GM21528 (cell line): Measurements from ENCODE around the gene SIX5.
"Not testable (repeated sequence)": the region's sequence is repeated elsewhere in the genome, so short reads cannot be mapped to it uniquely, and the experiment has no call there.

Source experiments
- ATAC-seq: cut with Tn5 transposase; IDR thresholded peaks from one replicate; pipeline ENCODE4 v1.9.1; 2021; ENCODE audit warnings: mild to moderate bottlenecking, moderate library complexity; ENCODE audit not compliant: unreplicated experiment, low FRiP score

SIX5 gene

GRCh38 chr19:45768984-45769782 is at the start of gene SIX5:
TSS of gene SIX5 (minus strand) at chr19:45769252. CDS start at chr19:45768844, 408 bp downstream.
- ATAC-seq: peak; percentile 54

- ATAC-seq: no peak
Observed at GRCh38 chr19:45817725-45818301, 48.8 kb upstream of the SIX5 start.

GRCh38 chr19:45817010-45817724 is 48.1 kb upstream of the SIX5 start:
- no peak for ATAC-seq

GRCh38 chr19:45816236-45817009 is 47.4 kb upstream of the SIX5 start:
- ATAC-seq: no peak

GRCh38 chr19:45815481-45816216 is 46.6 kb upstream of the SIX5 start:
- ATAC-seq: no peak

- ATAC-seq: no peak
Observed at GRCh38 chr19:45814851-45815480, 45.9 kb upstream of the SIX5 start, which contains the start of gene RSPH6A. TSS of gene RSPH6A (minus strand) at chr19:45815308. CDS start at chr19:45815176, 132 bp downstream.

- no peak for ATAC-seq
Observed at GRCh38 chr19:45814166-45814780, 45.2 kb upstream of the SIX5 start.

- ATAC-seq: no peak
Observed at GRCh38 chr19:45812297-45812696, 43.2 kb upstream of the SIX5 start.

- no peak for ATAC-seq
Observed at GRCh38 chr19:45809643-45810159, 40.6 kb upstream of the SIX5 start.

GRCh38 chr19:45805719-45806118 is 36.7 kb upstream of the SIX5 start:
- ATAC-seq: no peak

GRCh38 chr19:45804959-45805230 is 35.8 kb upstream of the SIX5 start:
- no peak for ATAC-seq

GRCh38 chr19:45804140-45804958 is 35.3 kb upstream of the SIX5 start:
- ATAC-seq: no peak

GRCh38 chr19:45801603-45802175 is 32.6 kb upstream of the SIX5 start:
- no peak for ATAC-seq

GRCh38 chr19:45800070-45800553 is 31.1 kb upstream of the SIX5 start:
- no peak for ATAC-seq

- ATAC-seq: not testable (repeated sequence)
Observed at GRCh38 chr19:45799541-45799940, 30.5 kb upstream of the SIX5 start.

- ATAC-seq: no peak
Observed at GRCh38 chr19:45798995-45799517, 30.0 kb upstream of the SIX5 start.

GRCh38 chr19:45794627-45795026 is 25.6 kb upstream of the SIX5 start:
- no peak for ATAC-seq
